ENCODE results near the gene RXFP3.
"Not testable (repeated sequence)": the region's sequence is repeated elsewhere in the genome, so short reads cannot be mapped to it uniquely, and the experiment has no call there.

RXFP3 gene

GRCh38 chr5:33941090-33941489, 4.9 kb downstream of the RXFP3 start:
- no peak for DNase-seq (ENCODE audit: low spot score)
- no peak overlapping the region for H3K27ac ChIP-seq
- no peak overlapping the region for H3K4me3 ChIP-seq
- no peak for TF ChIP-seq CTCF (IDR thresholded peaks at IDR 0.05)

- Histone ChIP-seq H3K4me3 (no peak overlapping the region), H3K27ac (no peak overlapping the region)
- no peak for TF ChIP-seq CTCF (IDR thresholded peaks at IDR 0.05)
- no peak for DNase-seq (ENCODE audit: low spot score)
Measured at GRCh38 chr5:33944543-33945132, 8.5 kb downstream of the RXFP3 start.

- not testable (repeated sequence) for H3K4me3 ChIP-seq; H3K27ac ChIP-seq; DNase-seq (ENCODE audit: low spot score)
Measured at GRCh38 chr5:33952175-33952574, 16.0 kb downstream of the RXFP3 start.

- no peak for TF ChIP-seq CTCF (IDR thresholded peaks at IDR 0.05)
- no peak overlapping the region for H3K4me3 ChIP-seq
- H3K27ac ChIP-seq, result no peak overlapping the region
- no peak for DNase-seq (ENCODE audit: low spot score)
Measured at GRCh38 chr5:33957577-33958150, 21.5 kb downstream of the RXFP3 start.

- DNase-seq (ENCODE audit: low spot score), result no peak
- TF ChIP-seq CTCF (IDR thresholded peaks at IDR 0.05), result no peak
- H3K4me3 ChIP-seq, result no peak overlapping the region
- no peak overlapping the region for H3K27ac ChIP-seq
Measured at GRCh38 chr5:33958176-33958575, 22.0 kb downstream of the RXFP3 start.

- H3K27ac ChIP-seq, result no peak overlapping the region
- no peak for TF ChIP-seq CTCF (IDR thresholded peaks at IDR 0.05)
- no peak for DNase-seq (ENCODE audit: low spot score)
- no peak overlapping the region for H3K4me3 ChIP-seq
Measured at GRCh38 chr5:33964132-33964700, 28.0 kb downstream of the RXFP3 start.

GRCh38 chr5:33966805-33967204, 30.6 kb downstream of the RXFP3 start:
- Histone ChIP-seq H3K4me3 (no peak overlapping the region), H3K27ac (no peak overlapping the region)
- no peak for TF ChIP-seq CTCF (IDR thresholded peaks at IDR 0.05)
- no peak for DNase-seq (ENCODE audit: low spot score)
